Activated CD4-positive, alpha-beta memory T cell treated with anti-CD3 and anti-CD28 coated beads, Interleukin-2, amount 10 ng/mL, durations not matched to agents 7 days and 5 days (primary cell): Measurements from ENCODE around the gene BCL11B. TPM values are rescaled to one million over a fixed set of nuclear protein-coding genes. Genes with fewer than 3 reads are reported as not detected.

Experiments used
- CTCF ChIA-PET: fragments of 350-600 bp; sonication (Branson Sonifier 250); formaldehyde crosslinking; loops from one replicate; lab custom pipeline; 2021; ENCODE audit warnings: antibody characterized with exemption, inconsistent platforms; lab: Charles Lee
- POLR2A ChIA-PET: fragments of 350-600 bp; sonication (Branson Sonifier 250); formaldehyde crosslinking; loops from one replicate; lab custom pipeline; 2021; ENCODE audit warnings: antibody characterized with exemption; lab: Charles Lee
- DNase-seq: peaks from one replicate; pipeline ENCODE4 v3.0.0-alpha.2; 2020
- H3K27ac Mint-ChIP-seq: one replicate; pipeline ENCODE4 v1.8.0; 2021; ENCODE audit warnings: mild to moderate bottlenecking, mixed read lengths
- H3K27me3 Mint-ChIP-seq: one replicate; pipeline ENCODE4 v1.8.0; 2021; ENCODE audit warnings: mixed read lengths
- H3K36me3 Mint-ChIP-seq: one replicate; pipeline ENCODE4 v1.8.0; 2021; ENCODE audit warnings: low read depth, mixed read lengths
- H3K4me1 Mint-ChIP-seq: one replicate; pipeline ENCODE4 v1.8.0; 2021; ENCODE audit warnings: mixed read lengths
- H3K4me3 Mint-ChIP-seq: one replicate; pipeline ENCODE4 v1.8.0; 2021; ENCODE audit warnings: mild to moderate bottlenecking, mixed read lengths
- H3K9me3 Mint-ChIP-seq: one replicate; pipeline ENCODE4 v1.8.0; 2021; ENCODE audit warnings: mixed read lengths
- total RNA-seq, 2 experiments: library from RNA; stranded (reverse); gene quantifications; one replicate each; pipeline ENCODE4 v1.2.3, GENCODE V29; 2021

BCL11B gene
- total RNA-seq, 2 experiments from 2014 or later, result 81.7 to 82.0 TPM

DNA sequence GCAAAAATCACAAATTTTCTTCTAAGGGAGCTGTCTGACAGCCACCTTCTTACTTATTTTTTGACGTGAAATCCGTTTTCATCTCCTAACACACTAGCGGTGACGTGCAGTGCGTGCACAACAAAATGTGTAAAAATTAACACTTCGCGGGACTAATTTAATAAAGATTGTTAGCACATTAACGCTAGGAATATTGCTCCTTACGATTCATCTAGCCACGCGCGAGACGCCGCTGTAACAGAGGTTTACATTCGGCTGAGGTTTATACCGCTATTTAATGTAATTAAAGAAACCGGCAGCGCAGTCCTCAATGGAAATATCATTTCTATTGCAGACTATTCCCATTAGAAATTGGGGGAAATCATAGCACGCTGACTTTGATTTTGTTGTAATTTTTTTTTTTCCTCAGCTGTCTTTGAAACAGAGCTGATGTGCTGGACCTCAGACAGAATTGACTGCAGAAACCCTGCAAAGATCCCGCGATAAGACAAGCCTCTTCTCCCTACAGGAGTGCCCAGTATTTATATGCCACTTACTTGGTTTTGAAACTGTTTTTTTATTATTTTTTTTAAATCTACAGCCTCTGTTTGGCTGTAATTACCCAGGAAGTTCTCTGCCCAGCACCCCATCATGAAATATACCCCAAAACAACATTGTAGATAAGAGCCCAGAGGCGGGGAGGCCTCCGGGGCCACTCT is 31.2 kb downstream of the BCL11B start:
- ChIA-PET POLR2A (interaction anchor here (0.9 to 41.9 kb wide), 10 partner anchors 1 to 1052 kb away, joined by 3 to 1689 read pairs (median 10); partner anchors contain the start of gene BCL11B), CTCF (interaction anchor here (0.9 to 3.8 kb wide), 11 partner anchors 10 to 1263 kb away, joined by 3 to 40 read pairs (median 5); no protein-coding TSS in a partner anchor)
- Mint-ChIP-seq H3K4me3 (peak overlapping the region; percentile 79), H3K36me3 (peaks cover 70% of the 10 kb centered on the region), H3K27ac (peak overlapping the region; percentile 99), H3K9me3 (no peaks in the 10 kb centered on the region), H3K27me3 (no peaks in the 10 kb centered on the region), H3K4me1 (peaks cover 90% of the 10 kb centered on the region)
- DNase-seq, result no peak

DNA sequence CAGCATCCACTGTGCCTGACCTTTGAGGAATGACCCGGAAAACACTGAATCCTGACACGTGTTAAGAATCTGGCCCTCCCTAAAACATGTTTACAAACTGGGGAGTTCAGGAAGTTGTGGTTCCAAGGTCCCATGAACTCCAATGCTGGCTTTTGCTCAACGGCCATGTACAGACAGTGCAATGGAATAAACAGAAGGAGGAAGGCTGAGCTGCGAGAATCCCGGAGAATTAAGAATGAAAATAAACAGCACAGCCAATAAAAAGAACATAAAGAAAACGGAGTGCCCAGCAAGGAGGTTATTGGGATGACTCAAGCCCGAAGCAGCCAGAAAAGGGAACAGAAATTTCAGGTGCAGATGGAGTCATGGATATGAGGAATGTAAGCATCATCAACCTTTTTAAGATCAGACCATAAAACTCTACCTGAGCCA is 32.3 kb downstream of the BCL11B start:
- peaks cover 75% of the 10 kb centered on the region for H3K36me3 Mint-ChIP-seq
- peak overlapping the region; percentile 79 for H3K4me3 Mint-ChIP-seq

DNA sequence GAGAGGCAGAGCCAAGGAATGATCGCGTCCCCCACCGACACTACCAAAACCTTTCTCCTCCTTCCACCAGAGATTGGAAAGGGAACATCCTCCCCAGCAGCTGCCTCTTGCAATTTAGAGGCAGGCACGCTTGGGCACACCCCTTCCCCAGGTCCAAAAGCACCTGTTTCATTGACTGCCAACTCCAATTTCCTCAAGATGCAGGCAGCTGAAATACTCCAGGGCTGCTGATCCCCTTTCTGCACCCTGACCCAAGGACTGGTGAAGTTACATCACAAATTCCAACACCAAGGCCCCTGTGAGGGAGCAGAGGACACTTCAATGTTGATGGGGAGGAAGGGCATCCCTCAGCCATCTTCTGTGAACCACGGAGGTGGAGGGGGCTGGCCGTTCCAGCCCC is 33.8 kb downstream of the BCL11B start:
- Mint-ChIP-seq H3K36me3 (peaks cover 76% of the 10 kb centered on the region), H3K4me1 (peaks cover 97% of the 10 kb centered on the region), H3K27ac (peak overlapping the region; percentile 99), H3K9me3 (no peaks in the 10 kb centered on the region), H3K27me3 (no peaks in the 10 kb centered on the region), H3K4me3 (peak overlapping the region; percentile 76)
- ChIA-PET CTCF (interaction anchor here (3.4 to 16.6 kb wide), 2 partner anchors 12 to 27 kb away, joined by 14 to 214 read pairs; no protein-coding TSS in a partner anchor), POLR2A (interaction anchor here (1.4 to 41.9 kb wide), 4 partner anchors 1 to 28 kb away, joined by 3 to 1689 read pairs (median 573); partner anchors contain the start of gene BCL11B)
- no peak for DNase-seq

More for the DNA sequence above, 32.3 kb downstream of the BCL11B start:
- no peak for DNase-seq
- H3K27me3 Mint-ChIP-seq, result no peaks in the 10 kb centered on the region
- POLR2A ChIA-PET, result interaction anchor here (4.2 to 41.9 kb wide), 4 partner anchors 0 to 48 kb away, joined by 15 to 1689 read pairs (median 573); partner anchors contain the start of gene BCL11B
- H3K9me3 Mint-ChIP-seq, result no peaks in the 10 kb centered on the region
- CTCF ChIA-PET, result interaction anchor here (1.0 to 16.6 kb wide), 4 partner anchors 9 to 38 kb away, joined by 3 to 214 read pairs (median 35); no protein-coding TSS in a partner anchor
- peak overlapping the region; percentile 99 for H3K27ac Mint-ChIP-seq
- H3K4me1 Mint-ChIP-seq, result peaks cover 96% of the 10 kb centered on the region

DNA sequence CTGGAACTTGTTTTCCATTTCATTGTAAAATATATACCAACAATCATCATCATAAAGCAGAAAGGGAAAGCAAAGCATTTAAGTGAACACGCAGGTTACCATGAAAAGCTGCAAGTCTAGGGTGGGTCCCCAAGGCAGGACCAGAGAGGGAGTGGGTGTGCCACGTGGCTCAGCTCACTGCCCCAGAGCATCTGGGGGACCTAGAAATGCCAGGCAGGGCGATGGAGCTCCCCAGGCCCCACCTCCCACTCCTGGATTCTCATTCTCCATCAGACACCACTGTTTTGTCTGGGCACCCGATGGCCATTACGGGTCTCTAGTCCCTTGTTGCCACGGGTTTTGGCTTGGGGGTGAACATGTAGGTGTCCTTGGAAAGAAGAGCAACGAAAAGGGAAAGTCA is 34.7 kb downstream of the BCL11B start:
- ChIA-PET POLR2A (interaction anchor here (1.1 to 41.9 kb wide), 7 partner anchors 2 to 1259 kb away, joined by 3 to 1689 read pairs (median 5); partner anchors contain the start of gene BCL11B), CTCF (interaction anchor here (0.7 to 16.6 kb wide), 8 partner anchors 11 to 1486 kb away, joined by 3 to 214 read pairs (median 6); partner anchors contain the start of gene BCL11B)
- H3K36me3 Mint-ChIP-seq, result peaks cover 77% of the 10 kb centered on the region
- no peaks in the 10 kb centered on the region for H3K27me3 Mint-ChIP-seq
- peaks cover 97% of the 10 kb centered on the region for H3K4me1 Mint-ChIP-seq
- no peaks in the 10 kb centered on the region for H3K9me3 Mint-ChIP-seq
- DNase-seq, result no peak
- peak overlapping the region; percentile 99 for H3K27ac Mint-ChIP-seq
- H3K4me3 Mint-ChIP-seq, result peak overlapping the region; percentile 76

DNA sequence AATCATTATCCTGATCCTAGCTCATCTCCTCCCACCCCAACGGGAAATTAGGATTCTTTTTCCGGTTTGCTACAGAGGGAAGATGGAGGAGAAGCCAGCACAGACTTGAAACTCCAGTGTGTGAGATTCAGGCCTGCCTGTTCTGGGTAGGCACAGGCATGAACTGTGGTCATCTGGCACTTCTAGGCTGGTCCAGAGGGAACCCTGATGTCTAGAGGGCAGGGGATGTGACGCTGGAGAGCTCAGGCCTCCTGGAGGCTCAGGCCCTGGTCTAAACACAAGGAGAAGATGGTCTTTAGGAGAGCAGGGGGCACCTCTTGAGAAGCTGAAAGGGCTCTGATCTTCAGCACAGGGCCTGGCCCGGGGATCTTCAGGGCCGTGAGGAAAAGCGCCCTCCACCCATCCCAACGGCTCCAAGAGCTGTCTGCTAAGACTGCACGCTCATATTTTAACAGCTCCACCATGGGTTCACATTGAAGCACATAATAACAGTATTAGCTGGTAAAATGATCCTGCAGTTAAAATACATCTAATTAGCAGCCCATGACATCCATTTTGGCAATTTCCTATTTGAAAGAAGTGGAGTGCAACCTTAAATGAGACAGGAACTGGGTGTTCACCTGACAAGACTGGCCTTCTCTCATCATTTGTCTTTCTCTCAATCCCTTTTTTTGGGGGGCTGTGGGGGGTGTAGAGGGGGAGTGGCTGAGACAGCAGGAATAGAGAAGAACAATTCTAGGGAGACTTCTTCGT is 35.4 kb downstream of the BCL11B start:
- DNase-seq, result no peak
- H3K9me3 Mint-ChIP-seq, result no peaks in the 10 kb centered on the region
- no peaks in the 10 kb centered on the region for H3K27me3 Mint-ChIP-seq
- peak overlapping the region; percentile 99 for H3K27ac Mint-ChIP-seq
- H3K36me3 Mint-ChIP-seq, result peaks cover 79% of the 10 kb centered on the region
- peaks cover 96% of the 10 kb centered on the region for H3K4me1 Mint-ChIP-seq
- ChIA-PET CTCF (interaction anchor here (0.7 to 16.6 kb wide), 8 partner anchors 11 to 1485 kb away, joined by 3 to 214 read pairs (median 6); partner anchors contain the start of gene BCL11B), POLR2A (interaction anchor here (1.1 to 41.9 kb wide), 9 partner anchors 3 to 1259 kb away, joined by 3 to 1689 read pairs (median 4); partner anchors contain the start of gene BCL11B)
- peak overlapping the region; percentile 76 for H3K4me3 Mint-ChIP-seq

DNA sequence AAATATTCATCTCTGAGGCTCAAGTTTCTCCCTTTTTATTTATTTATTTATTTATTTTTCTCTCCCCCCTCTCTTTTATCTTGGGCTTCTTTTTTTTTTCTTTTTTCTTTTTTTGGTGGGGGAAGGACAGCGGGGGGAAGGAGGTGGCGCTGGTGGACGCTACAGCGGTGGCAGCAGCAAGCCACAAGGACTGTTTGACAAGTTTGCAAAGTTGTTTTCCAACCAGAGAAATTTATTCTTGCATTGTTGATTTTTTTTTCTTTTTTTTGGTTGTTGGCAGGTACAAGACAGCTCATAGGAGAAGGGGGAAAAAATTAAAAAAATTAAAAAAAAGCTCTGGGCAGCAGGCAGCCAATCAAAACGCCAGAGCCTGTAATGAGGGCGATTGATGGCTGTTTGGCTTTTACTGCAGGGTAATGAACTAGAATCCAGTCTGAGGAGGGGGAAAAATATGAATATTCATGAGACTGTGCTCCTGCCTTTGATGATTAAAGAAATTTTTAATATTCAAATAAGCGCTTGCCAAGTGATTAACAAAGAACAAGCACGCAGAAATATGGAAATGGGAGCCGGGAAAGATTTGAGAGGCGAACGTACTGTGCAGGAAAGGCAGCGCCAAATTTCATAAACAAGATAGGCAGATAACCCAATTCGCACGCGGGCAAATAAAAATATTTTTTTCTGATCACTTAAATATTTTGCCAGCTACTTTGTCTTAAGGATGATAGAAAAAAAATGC is 36.2 kb downstream of the BCL11B start:
- Mint-ChIP-seq H3K36me3 (peaks cover 73% of the 10 kb centered on the region), H3K4me1 (peaks cover 95% of the 10 kb centered on the region), H3K27ac (peak overlapping the region; percentile 99), H3K4me3 (peak overlapping the region; percentile 76), H3K9me3 (no peaks in the 10 kb centered on the region), H3K27me3 (no peaks in the 10 kb centered on the region)
- CTCF ChIA-PET, result interaction anchor here (0.6 to 16.6 kb wide), 7 partner anchors 10 to 36 kb away, joined by 3 to 214 read pairs (median 6); partner anchors contain the start of gene BCL11B
- no peak for DNase-seq
- POLR2A ChIA-PET, result interaction anchor here (1.1 to 41.9 kb wide), 6 partner anchors 4 to 78 kb away, joined by 3 to 1689 read pairs (median 290); partner anchors contain the start of gene BCL11B

DNA sequence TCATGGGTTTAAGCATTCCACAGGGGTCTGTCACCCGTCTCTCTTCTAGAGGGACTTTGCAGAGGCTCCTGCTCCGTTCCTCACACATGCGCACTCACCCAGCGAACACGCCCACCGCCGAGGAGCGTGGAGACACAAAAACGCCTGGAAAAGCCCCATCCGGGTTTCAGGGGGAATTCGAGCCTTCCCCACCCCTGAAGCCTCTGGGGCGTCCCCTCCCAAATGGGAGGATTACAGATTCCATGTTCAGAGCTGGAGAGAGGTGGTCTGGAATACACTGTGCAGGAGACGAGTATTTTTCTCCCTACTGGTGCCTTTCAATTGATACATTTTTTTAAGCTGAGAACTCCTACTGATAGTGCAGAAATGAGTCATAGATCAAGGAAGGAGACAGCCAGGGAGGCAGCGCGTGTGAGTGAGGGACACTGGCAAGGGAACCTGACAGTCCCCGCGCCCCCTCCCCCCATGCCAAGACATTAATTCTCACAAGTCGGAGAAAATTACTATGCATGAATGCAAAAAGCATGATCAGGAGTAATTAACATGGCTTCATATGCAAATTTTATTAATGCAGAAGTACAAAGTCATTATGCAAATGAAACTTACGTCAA is 36.9 kb downstream of the BCL11B start:
- DNase-seq, result peak; percentile 66
- no peaks in the 10 kb centered on the region for H3K9me3 Mint-ChIP-seq
- H3K4me1 Mint-ChIP-seq, result peaks cover 95% of the 10 kb centered on the region
- CTCF ChIA-PET, result interaction anchor here (0.6 to 16.6 kb wide), 10 partner anchors 7 to 1259 kb away, joined by 3 to 214 read pairs (median 5); no protein-coding TSS in a partner anchor
- no peaks in the 10 kb centered on the region for H3K27me3 Mint-ChIP-seq
- H3K4me3 Mint-ChIP-seq, result peak overlapping the region; percentile 76
- POLR2A ChIA-PET, result interaction anchor here (1.8 to 41.9 kb wide), 5 partner anchors 5 to 44 kb away, joined by 5 to 1689 read pairs (median 573); partner anchors contain the start of gene BCL11B
- peaks cover 72% of the 10 kb centered on the region for H3K36me3 Mint-ChIP-seq
- H3K27ac Mint-ChIP-seq, result peak overlapping the region; percentile 99

DNA sequence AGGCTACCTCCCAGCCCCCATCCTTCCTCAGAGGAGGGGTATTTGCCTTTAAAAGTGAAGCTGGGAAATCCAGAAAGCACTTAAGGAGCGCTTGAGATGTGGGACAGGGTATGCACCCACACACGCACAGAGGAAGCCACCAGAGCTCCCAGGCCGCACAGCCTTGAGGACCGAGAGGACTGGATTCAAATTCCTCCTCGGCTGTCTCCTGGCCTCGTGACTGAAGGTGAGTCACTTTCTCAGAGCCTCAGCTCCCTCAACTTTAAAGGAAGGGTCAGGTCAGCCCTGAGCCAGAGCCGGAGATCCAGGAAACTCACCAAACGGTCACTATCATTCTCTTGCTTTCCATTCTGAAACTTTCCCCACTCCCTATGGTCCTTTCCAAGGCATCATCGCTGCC is 37.6 kb downstream of the BCL11B start:
- Mint-ChIP-seq H3K36me3 (peaks cover 71% of the 10 kb centered on the region), H3K9me3 (no peaks in the 10 kb centered on the region), H3K4me1 (peaks cover 94% of the 10 kb centered on the region), H3K27ac (peak overlapping the region; percentile 99), H3K4me3 (peak overlapping the region; percentile 76), H3K27me3 (no peaks in the 10 kb centered on the region)
- ChIA-PET POLR2A (interaction anchor here (1.8 to 41.9 kb wide), 5 partner anchors 5 to 43 kb away, joined by 5 to 1689 read pairs (median 573); partner anchors contain the start of gene BCL11B), CTCF (interaction anchor here (0.8 to 16.6 kb wide), 6 partner anchors 8 to 46 kb away, joined by 3 to 214 read pairs (median 6); partner anchors contain the start of gene BCL11B)
- DNase-seq, result no peak

DNA sequence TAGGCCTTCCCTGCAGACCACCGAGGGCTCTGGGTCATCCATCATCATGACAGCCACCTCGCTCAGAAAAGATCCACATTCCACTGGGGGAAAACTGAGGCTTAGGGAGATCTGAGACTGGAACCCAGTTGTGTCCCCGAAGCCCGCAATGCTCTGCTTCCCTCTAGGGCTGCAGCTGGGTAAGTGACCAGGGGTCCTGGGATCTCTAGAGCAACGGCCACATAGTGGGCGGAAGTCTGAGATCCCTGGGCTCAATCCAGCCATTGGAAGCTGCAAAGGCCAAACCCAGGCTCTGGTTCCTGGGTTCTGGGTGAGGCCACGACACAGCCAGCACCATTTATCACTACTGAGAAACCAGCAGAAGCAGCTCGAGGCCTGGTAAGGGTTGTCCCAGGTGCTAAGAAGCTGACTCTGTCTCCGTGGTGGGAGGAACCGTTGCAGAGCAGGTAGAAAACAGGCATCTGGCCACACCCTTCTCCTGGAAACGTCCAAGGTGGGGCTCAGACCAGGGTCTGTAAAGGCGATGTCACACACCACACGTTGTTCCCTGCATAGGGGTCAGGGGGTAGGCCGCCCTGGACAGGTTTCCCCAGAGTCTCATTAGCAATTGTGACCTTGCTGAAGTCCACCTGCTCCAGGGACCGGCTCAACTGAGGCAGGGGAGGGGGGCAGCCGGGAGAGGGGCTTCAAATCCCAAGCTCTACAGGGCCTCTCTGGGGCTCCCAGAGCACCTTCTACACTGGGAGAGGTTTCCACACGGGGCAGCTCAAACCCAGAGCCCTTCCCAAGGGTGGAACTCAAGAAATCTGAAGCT is 38.6 kb downstream of the BCL11B start:
- CTCF ChIA-PET, result interaction anchor here (0.8 to 16.6 kb wide), 9 partner anchors 9 to 45 kb away, joined by 3 to 214 read pairs (median 4); no protein-coding TSS in a partner anchor
- Mint-ChIP-seq H3K27ac (peak overlapping the region; percentile 99), H3K27me3 (no peaks in the 10 kb centered on the region), H3K4me3 (peak overlapping the region; percentile 76), H3K4me1 (peaks cover 94% of the 10 kb centered on the region), H3K9me3 (no peaks in the 10 kb centered on the region), H3K36me3 (peaks cover 72% of the 10 kb centered on the region)
- no peak for DNase-seq
- POLR2A ChIA-PET, result interaction anchor here (1.0 to 41.9 kb wide), 10 partner anchors 6 to 1044 kb away, joined by 3 to 1689 read pairs (median 6); partner anchors contain the start of gene BCL11B

DNA sequence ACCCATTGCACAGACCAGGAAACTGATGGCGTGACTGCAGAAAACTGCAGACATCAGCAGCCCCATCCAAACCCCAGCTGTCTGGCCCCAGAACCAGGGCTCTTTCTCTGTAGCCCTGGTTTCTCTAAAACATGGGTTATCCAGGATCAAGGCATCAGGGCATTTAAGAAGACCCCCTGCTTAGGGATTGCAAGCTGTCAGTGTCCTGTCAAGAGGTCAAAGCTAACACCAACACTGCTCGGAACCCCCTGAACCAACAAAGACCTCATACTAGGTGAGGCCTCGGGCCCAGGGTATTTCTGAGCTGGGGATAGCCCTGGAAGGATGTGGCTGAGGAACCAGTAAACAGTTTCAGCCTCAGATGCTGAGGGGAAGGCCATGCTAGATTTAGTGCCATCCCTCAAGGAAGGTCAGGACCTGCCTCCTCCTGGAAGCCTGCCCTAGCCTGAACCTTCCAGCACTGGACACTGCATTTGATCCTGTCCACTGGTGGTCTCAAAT is 39.2 kb downstream of the BCL11B start:
- ChIA-PET CTCF (interaction anchor here (0.8 to 16.6 kb wide), 9 partner anchors 9 to 44 kb away, joined by 3 to 214 read pairs (median 6); no protein-coding TSS in a partner anchor), POLR2A (interaction anchor here (1.0 to 41.9 kb wide), 9 partner anchors 6 to 1043 kb away, joined by 3 to 1689 read pairs (median 8); partner anchors contain the start of gene BCL11B)
- Mint-ChIP-seq H3K9me3 (no peaks in the 10 kb centered on the region), H3K4me3 (peak overlapping the region; percentile 76), H3K27ac (peak overlapping the region; percentile 99), H3K4me1 (peaks cover 94% of the 10 kb centered on the region), H3K27me3 (no peaks in the 10 kb centered on the region), H3K36me3 (peaks cover 73% of the 10 kb centered on the region)
- peak; percentile 57 for DNase-seq
